ENCODE measurements around the gene HIVEP3. TPM values are rescaled to one million over a fixed set of nuclear protein-coding genes. Genes with fewer than 3 reads are reported as not detected.

HIVEP3 gene
- total RNA-seq, 1 experiment from 2014 or later: 0.55 TPM

- TF ChIP-seq ATF2 (CRISPR knock-in tag; IDR thresholded peaks at IDR 0.05; ENCODE audit: borderline replicate concordance, low read depth) (no peak), SMAD3 (CRISPR knock-in tag; IDR thresholded peaks at IDR 0.05; ENCODE audit: borderline replicate concordance) (no peak), ZNF232 (CRISPR knock-in tag; IDR thresholded peaks at IDR 0.05) (no peak), ZNF425 (CRISPR knock-in tag; conservative IDR thresholded peaks at IDR 0.05) (no peak), NFYB (CRISPR knock-in tag; conservative IDR thresholded peaks at IDR 0.05; ENCODE audit: low read depth) (no peak), CDX4 (CRISPR knock-in tag; IDR thresholded peaks at IDR 0.05; ENCODE audit: borderline replicate concordance) (no peak), E2F1 (CRISPR knock-in tag; IDR thresholded peaks at IDR 0.05) (no peak)
Observed at GRCh38 chr1:41487126-41488039, 431.3 kb downstream of the HIVEP3 start (continued).

- peaks cover 44% of the 10 kb centered on the region for H3K4me1 Mint-ChIP-seq
- H3K9me3 Mint-ChIP-seq: peaks cover 9% of the 10 kb centered on the region
- 0 out of 2 replicates have a peak, but pooled peaks have one; percentile 31 for TF ChIP-seq GTF2I (CRISPR knock-in tag; conservative IDR thresholded peaks at IDR 0.05)
- TF ChIP-seq ZNF423 (CRISPR knock-in tag; IDR thresholded peaks at IDR 0.05): 0 out of 2 replicates have a peak, but pooled peaks have one; percentile 19
- peak; percentile 61 for TF ChIP-seq PRDM15 (CRISPR knock-in tag; IDR thresholded peaks at IDR 0.05)
- TF ChIP-seq ESRRA (CRISPR knock-in tag; IDR thresholded peaks at IDR 0.05; ENCODE audit: borderline replicate concordance): no peak
- TF ChIP-seq ZNF263 (CRISPR knock-in tag; IDR thresholded peaks at IDR 0.05; ENCODE audit: low read depth): no peak; the same call in 1 of the 2 replicates
- H3K4me3 Mint-ChIP-seq: peak overlapping the region; percentile 21
- peak overlapping the region; percentile 72 for H3K27ac Mint-ChIP-seq
- no peaks in the 10 kb centered on the region for H3K36me3 Mint-ChIP-seq
- ChIA-PET CTCF (interaction anchor here (0.6 to 7.9 kb wide), 8 partner anchors 9 to 92 kb away, joined by 3 to 84 read pairs (median 4); no protein-coding TSS in a partner anchor), POLR2A (interaction anchor here (0.6 kb wide), 1 partner anchor 10 kb away, joined by 3 read pairs; no protein-coding TSS in a partner anchor)
- DNase-seq (ENCODE audit: low spot score) (peak; percentile 32), ATAC-seq (peak; percentile 34)
- H3K27me3 Mint-ChIP-seq (ENCODE audit: low read depth): peaks cover 14% of the 10 kb centered on the region; the same call in 1 of the 2 replicates
Observed at GRCh38 chr1:41486371-41487125, 432.2 kb downstream of the HIVEP3 start.

All from WTC11 (cell line).